SJSA1 (cell line): ENCODE data around the gene MNDA. TPM values are rescaled to one million over a fixed set of nuclear protein-coding genes. Genes with fewer than 3 reads are reported as not detected.

Experiments
- DNase-seq, 2 experiments: peaks; one replicate each; pipeline ENCODE4 v3.0.0-alpha.2; 2015 to 2020; ENCODE audit warnings: low spot score in 2 of 2, low read depth in 1 of 2
- H3K27ac ChIP-seq: fragments of 250-450 bp; sonication (Bioruptor Pico); 2 replicates; pipeline ENCODE4 v1.5.1; 2020; ENCODE audit warnings: mild to moderate bottlenecking, moderate library complexity
- H3K27me3 ChIP-seq: fragments of 250-450 bp; sonication (Bioruptor Pico); replicated peaks from 2 replicates; pipeline ENCODE4 v1.5.1; 2020; ENCODE audit warnings: mild to moderate bottlenecking, moderate library complexity
- H3K36me3 ChIP-seq: fragments of 250-450 bp; sonication (Bioruptor Pico); 2 replicates; pipeline ENCODE4 v1.5.1; 2020; ENCODE audit warnings: mild to moderate bottlenecking
- H3K4me1 ChIP-seq: fragments of 250-450 bp; sonication (Bioruptor Pico); replicated peaks from 2 replicates; pipeline ENCODE4 v1.6.1; 2021; ENCODE audit warnings: mild to moderate bottlenecking
- H3K4me3 ChIP-seq: fragments of 250-450 bp; sonication (Bioruptor Pico); 2 replicates; pipeline ENCODE4 v1.5.1; 2020; ENCODE audit warnings: mild to moderate bottlenecking
- H3K9me3 ChIP-seq: fragments of 250-450 bp; sonication (Bioruptor Pico); replicated peaks from 2 replicates; pipeline ENCODE4 v1.5.1; 2020; ENCODE audit warnings: mild to moderate bottlenecking
- total RNA-seq: library from RNA; depleted of rRNA; stranded (reverse); fragments of >200 nt; shearing (Covaris generic); gene quantifications from 2 replicates; pipeline ENCODE4 v1.2.3, GENCODE V29; 2014; rRNA removed

MNDA gene
- total RNA-seq, 1 experiment from 2014 or later = not detected

DNA sequence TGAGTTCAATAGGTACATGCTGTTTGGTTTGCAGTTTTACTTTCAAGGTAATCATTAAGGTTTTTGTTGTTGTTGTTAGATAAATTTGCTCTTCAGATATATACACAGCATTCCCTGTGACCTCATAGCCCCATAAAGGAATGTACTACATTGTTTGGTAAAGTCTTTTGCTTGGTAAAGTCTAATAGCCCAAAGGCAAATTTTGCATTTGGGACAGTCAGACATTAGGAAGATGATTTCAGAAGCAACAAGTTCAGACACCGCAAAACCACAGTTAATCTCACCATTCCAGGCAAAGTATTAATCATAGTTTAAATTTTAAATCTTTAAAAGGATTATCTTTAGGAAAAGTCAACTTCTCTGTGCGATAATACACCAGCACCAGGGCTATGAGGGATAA, 67.6 kb downstream of the MNDA start:
- Histone ChIP-seq H3K4me3 (no peak overlapping the region), H3K36me3 (no peaks in the 10 kb centered on the region), H3K9me3 (no peaks in the 10 kb centered on the region), H3K27me3 (no peaks in the 10 kb centered on the region), H3K4me1 (no peaks in the 10 kb centered on the region), H3K27ac (no peak overlapping the region)
- DNase-seq = no peak

Other genes starting within 250 kb of the MNDA start
- not detected in 2 replicates for gene OR10Z1, start 226.1 kb upstream of the MNDA start, total RNA-seq
- gene SPTA1, start 144.6 kb upstream of the MNDA start, total RNA-seq = not detected in 2 replicates
- gene OR6K2, start 130.7 kb upstream of the MNDA start, total RNA-seq = not detected in 2 replicates
- not detected in 2 replicates for gene OR6K3, start 110.6 kb upstream of the MNDA start, total RNA-seq
- not detected in 2 replicates for gene OR6K6, start 76.6 kb upstream of the MNDA start, total RNA-seq
- not detected in 2 replicates for gene OR6N1, start 59.2 kb upstream of the MNDA start, total RNA-seq
- gene OR6N2, start 50.1 kb upstream of the MNDA start, total RNA-seq = not detected in 2 replicates
- gene PYHIN1, start 100.2 kb downstream of the MNDA start, total RNA-seq = not detected in 2 replicates
- 26.1 and 27.1 TPM in 2 replicates for gene IFI16, start 178.6 kb downstream of the MNDA start, total RNA-seq
- not detected in 2 replicates for gene AIM2, start 245.4 kb downstream of the MNDA start, total RNA-seq